Stimulated activated CD8-positive, alpha-beta memory T cell treated with anti-CD3 and anti-CD28 coated beads, Interleukin-2, amount 100 ng/mL, for 48 hours (primary cell): ENCODE results near the gene GPC3.
"Not testable (repeated sequence)": the region's sequence is repeated elsewhere in the genome, so short reads cannot be mapped to it uniquely, and the experiment has no call there.

Source experiments
- DNase-seq, 2 donors: peaks; one replicate each; pipeline ENCODE4 v3.0.0-alpha.2; 2020; ENCODE audit warnings: low read depth in 2 of 2

The GPC3 gene

DNA sequence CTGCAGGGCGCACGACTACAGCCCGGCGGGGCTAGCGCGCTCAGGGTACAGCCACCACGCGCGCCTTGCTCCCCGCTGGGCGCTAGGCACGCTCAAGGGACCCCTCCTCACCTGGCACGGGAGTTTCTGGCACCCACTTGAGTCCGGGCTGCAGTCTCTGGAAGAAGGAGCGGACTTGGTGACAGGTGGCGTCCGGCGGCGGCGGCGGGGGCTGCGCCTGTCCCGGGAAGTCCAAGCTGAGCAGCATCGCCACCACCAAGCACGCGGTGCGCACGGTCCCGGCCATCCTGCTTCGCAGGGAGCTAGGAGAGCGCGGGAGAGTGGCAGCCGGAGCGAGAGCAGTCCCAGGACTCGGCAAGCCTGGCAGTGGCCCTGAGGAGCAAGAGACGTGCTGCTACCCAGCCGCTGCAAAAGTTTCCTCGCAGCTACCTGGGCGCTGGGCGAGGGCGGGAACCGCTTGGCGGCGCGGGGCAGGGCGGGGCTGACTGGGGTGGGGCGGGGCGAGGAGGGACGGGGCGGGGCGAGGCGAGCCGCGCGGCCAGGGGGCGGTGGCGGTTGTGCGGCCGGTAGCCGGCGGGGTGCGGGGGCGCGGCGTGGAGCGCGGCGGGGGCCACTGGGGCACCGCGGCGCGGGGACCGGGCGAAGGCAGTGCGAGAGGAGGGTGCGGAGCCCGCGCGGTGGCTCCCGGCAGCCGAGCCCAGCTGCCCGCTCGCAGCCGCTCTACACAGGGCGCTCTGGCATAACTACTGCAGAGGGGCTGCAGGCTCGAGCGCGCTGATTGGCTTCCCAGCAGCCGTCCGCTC lies at the start of gene GPC3:
GPC3 (minus strand) TSS at position 431 of the 803 bp plus-strand sequence.
- DNase-seq, result peak in 1 of 2 donors; percentile 9

DNA sequence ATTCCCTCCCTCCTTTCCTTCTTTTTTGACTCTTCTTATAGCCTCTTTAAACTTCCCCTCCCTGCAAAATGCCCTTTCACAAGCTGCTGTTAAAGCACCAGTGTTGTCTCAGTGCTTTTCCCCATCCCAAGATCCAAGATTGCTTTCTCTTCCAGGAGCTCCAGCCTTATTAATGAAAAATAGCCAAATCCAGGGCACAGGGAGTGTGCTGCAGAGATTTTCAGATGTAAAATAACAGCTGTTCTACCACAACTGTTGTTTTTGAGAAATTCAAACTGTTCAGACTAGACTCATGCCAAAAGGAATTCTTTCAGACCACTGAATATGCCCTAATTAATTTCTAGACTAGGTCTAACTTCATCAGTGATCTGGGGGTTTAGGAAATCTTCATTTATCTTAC lies 47.0 kb upstream of the GPC3 start:
- no peak for DNase-seq

DNA sequence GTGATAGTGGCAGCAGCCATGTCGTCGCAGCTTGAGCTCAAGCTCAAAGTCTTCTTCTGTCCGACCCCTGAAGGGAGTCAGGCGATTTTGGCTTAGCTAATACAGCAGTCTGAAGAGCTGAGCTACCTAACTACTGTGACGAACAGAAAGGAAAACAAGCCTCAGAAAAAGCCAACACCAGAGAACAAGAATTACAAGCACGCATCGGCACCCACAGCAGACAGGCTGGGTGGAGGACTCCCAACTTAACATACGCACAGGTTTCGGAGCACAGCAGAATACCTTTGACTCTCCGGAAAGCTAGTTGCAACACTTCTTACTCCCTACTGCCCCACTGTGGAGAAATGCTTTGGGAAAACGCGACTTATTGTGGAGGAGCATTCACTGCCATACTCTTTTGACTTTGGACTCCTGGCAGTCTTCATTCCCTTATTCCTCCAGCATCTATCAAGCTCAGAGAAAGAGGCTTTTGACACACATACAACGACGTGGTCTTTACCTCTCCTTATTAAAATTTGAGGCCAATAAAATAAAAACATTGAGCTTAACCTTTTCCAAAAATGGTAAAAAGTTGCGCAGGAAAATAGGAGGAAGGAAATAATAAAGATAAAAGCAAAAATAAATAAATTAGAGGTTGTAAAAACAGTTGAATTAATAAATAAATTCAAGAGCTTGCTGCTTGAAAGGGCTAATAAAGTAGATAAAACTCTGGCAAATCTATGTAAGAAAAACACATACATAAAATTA lies 41.3 kb upstream of the GPC3 start:
- no peak for DNase-seq

DNA sequence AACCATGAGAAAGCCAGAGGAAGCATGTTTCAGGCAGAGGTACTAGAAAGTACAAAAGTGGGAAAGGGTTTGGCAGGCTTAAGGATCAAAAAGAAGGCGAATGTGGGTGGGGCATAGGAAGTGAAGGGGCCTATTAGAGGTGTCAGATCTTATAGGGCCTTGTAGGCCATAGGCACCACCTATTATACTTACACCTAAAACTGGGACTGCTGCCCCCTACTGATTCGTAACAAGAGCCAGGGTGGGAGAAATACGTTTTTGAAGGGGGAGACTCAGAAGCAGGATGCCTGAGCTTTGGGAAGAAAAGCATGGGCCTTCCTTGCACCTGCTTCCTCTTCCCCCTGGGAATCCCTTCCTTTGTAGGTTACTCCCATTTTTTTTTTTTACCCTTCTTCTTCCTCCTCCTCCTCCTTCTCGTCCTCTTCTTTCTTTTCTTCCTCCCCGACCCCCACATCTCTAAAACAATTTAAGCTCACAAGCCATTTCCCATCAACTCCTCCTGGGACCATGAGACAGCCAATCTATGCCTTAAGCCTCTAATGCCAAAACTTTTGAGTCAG lies 40.7 kb upstream of the GPC3 start:
- DNase-seq, result no peak

DNA sequence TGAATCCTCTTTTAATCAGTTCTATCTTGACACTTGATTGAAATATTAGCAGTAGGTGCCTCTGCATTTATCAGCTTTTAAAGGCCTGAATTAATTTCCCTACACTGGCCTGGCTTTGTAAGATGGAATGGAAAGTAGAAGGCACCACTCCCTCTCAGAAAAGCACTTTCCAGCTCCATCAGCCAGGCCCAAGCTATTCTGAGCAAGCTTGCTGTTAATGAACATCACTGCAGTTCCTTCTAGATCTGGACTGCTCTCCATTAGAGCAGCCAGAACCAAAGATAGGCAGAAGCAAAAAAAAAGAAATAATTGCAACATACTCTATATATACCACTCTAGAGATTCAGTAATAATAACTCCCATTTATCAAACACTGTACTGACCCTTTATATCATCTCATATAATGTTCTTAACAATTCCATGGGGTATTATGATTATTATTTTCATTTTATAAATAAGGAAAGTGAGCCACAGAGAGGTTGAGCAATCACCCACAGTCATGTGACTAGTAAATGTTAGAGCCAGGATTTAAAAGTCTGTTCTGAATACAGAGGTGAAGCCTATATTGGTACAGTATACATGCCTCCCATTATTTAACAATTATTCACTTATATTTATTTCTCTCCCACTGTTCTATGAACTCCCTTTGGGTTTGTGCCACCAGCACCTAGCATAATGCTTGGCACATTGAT lies 39.4 kb upstream of the GPC3 start:
- no peak for DNase-seq

DNA sequence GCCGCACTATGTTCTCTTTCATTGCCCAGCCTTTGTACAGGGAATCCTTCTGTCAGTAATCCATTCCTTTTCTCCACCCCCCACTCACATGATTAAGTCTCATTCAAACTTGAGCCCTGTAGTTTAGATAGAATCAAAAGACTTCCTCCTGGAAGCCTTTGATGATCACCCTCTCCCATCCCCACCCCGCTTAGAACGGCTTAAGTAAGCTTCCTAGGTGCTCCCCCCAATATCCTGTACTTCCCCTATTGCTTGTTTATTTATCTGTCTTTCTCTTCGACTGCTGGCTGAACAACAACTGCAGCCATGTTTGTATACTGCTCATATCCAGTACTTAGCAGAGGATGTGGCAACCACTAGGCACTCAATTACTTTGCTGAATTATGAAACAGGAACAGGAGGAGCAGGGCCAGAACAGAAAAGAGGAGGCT lies 38.5 kb upstream of the GPC3 start:
- DNase-seq, result no peak

DNA sequence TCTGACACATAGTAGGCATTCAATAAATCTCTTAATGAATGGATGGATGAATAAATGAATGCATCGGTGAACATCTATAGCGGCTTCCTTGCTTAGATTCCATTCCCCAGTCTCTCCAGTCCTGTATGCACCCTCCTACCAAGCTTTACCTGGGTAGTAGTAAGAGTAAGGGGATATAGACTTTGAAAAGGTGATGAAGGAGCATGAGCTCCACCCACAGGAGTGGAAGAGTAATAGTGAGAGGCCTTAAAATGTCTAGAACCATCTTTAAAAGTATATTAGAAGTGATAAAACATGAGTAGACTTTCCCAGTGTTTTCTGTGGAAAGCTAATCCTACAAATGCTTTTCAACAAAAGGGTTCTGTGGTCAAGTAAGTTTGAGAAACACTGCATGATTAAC lies 35.5 kb upstream of the GPC3 start:
- DNase-seq, result no peak

DNA sequence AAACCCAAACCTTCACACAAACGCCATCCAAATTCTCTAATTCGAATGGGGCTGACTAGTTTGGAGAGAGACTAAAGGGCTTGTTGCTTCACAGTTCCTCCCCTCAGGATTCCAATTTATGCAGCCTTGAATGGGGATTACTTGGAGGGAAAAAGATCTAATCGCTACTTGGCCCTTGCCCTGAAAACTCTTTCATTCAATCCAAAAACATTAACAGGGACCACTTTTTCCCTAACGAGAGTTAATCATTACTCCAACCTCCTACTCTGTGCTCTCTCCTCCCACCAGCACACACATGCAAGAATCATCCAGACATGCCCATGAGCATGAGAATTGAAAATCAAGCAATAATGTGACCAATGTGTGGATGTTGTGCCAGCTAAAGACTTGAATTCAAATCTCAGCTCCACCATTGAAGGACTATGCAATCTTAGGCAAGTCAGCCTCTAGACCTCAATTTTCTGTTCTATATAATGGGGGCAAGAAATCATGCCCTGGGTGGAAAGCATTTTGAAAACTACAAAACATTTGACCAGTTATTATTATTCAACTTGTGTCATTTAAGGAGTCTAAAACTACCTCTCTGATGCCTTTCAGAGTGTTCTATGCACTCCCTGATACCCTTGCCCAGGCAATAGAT lies 34.3 kb upstream of the GPC3 start:
- no peak for DNase-seq

DNA sequence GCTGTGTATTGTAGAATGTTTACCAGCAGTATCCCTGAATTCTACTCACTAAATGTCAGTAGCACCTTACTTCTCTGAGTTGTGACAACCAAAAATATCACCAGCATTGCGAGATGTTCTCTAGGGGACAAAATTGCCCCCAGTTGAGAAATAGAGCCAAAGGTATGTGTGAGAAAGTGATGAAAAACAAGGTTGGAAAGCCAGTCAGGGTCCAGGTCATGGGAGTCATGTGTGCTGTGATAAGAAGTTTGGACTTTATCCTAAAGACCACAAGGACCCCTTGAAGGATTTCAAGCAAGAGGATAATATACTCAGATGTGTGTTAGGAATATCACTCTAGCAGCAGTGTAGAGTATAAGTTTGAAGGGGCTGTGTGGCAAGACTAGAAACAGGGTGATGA lies 30.9 kb upstream of the GPC3 start:
- DNase-seq, result not testable (repeated sequence)

DNA sequence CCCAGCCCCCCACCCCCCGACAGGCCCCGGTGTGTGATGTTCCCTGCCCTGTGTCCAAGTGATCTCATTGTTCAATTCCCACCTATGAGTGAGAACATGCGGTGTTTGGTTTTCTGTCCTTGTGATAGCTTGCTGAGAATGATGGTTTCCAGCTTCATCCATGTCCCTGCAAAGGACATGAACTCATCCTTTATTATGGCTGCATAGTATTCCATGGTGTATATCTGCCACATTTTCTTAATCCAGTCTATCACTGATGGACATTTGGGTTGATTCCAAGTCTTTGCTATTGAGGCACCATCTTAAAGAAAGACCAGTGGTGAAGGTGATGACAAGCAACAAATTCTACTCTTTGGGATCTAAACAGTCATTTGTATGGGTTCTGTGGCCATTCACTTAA lies 30.1 kb upstream of the GPC3 start:
- not testable (repeated sequence) for DNase-seq

DNA sequence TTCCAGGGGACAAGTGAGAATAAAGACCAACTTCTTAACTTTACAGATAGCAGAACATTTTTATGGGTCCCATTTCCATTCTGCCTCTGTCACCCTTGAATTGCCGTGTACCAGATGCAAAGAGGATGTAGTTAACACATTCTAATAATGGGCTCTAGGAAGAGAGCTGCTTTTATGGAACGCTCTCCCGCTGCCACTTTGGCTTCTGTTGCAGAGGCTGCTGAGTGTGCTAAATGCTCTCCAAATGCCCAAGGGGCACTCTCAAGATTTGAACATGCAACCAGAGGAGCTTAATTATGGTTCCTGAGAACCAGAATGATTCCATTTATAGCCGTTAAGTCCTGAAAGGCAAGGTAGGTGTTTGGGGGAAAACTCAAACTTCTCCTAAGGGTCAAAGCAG lies 28.1 kb upstream of the GPC3 start:
- DNase-seq, result no peak

DNA sequence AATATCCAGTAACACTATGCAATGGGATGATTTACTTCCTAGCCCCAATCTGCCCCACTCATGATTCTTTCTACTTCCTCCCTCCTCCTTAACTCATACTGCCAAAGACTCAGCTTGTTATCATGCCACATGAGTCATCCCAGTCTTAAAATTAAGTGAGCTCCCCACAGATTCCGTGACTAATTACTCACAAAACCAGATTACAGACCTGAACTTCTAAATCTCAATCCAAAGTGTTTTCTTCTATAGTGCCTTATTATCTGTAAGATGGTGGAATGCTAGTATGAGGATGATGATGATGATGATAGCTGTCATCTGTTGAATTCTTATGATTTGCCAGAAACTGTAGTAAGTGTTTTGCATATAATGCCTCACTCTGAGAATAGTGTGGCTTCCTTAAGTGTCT lies 27.7 kb upstream of the GPC3 start:
- DNase-seq, result no peak

DNA sequence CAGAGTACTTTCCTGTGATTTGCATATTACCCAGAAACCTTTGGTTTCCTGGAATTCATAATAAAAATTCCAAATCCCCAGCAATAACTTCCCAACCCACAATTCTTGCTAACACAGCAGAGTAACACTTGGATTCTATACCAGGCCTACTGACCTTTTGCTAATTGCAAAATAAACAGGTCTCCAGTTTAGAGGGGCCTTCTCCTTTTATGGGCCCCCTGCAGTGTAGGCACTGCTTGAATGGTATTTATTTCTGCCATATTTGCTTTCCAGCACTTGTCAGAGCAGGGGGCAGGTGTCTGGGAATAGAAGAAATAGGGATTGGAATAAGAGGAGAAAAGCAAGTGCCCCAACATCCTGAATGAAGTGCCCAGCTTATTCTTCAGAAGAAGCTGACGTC lies 25.3 kb upstream of the GPC3 start:
- DNase-seq, result no peak

DNA sequence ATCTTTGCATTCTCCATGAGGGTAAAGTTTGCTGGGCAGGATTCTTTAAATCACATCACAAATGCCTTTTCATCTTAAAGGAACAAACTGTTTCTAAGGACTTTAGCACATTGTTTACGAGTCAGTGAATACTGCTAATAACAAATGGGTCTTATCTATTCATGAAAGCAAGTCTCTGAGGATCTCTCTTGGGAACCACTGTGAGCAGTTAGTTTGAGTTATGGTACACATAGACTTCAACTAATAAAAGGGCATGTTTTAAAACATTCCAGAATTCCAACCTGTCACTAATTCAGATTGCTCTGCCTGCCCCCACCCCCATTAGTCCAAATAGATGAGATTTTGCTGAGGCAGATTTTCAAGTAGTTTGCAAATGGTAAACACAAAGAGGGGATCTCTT lies 22.3 kb upstream of the GPC3 start:
- no peak for DNase-seq

DNA sequence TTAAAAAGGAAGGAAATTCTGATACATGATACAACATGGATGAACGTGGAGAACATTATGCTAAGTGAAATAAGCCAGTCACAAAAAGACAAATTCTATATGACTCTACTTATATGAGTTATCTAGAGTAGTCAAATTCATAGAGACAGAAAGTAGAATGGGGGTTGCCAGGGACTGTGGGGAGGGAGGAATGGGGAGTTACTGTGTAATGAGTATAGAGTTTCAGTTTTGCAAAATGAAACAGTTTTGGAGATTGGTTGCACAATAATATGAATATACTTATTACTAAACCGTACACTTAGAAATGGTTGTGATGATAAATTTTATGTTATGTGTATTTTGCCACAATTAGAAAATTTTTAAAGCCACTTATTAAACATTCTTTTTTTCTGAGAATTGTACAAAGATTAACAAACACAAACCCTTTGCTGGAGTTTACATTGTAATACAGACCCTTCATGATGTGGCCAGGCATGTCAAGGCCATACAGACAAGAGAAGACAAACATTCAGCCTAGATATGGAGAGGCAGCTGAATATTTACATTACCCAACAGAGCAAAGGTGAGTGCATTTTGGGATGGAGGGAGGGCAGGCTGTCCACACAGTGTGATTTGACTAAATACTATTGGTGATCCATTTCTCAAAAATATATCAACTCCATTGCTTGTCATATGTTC lies 21.2 kb upstream of the GPC3 start:
- no peak for DNase-seq

DNA sequence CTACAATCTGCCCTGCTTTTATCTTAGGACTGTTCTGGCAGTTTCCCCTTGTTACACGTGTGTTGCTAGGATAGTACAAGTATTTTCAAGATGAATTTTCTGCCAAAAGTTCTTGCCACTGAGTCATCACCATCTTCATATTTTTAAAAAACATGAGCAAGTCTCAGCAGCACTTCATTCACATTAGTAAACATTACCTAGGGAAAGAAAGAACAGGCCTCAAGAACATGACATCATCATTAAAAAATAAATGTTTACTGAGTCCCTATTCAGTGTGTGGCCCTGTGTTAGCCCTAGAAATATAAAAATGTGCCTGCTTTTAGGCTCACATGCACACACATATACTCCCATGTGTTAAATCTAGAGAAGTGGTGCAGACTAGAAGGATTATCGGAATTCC lies 18.7 kb upstream of the GPC3 start:
- DNase-seq, result no peak

DNA sequence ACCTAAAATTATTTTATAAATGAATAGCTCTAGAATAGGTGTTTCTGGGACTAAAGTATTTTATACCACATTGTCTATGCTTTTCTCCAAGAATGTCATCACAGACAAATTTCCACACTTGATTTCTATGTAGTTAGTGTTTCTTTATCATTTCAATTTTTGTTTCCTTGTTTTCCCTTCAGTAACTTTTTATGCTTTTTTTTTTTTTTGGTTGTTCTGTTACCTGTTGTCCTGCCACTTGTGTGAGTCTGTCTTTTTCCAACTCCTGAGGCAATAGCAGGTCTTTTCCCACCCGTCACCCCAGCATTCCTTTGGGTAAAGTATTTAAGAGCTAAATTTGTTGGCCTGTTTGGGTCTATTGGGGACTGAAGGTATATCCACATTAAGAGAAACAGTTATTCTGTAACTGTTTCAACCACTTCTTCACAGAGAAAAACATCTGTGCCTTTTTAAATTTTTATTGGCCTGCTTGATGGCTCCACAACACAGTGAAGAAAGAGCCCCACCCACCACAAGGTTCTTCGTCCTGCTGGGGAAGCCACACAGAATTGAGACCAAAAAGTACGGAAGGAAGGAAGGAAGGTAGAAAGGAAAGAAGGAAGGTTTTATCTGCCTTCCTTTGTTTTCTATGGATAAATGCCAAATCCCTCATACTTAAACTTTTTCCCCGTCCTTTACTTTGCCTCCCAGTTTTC lies 17.7 kb upstream of the GPC3 start:
- no peak for DNase-seq

DNA sequence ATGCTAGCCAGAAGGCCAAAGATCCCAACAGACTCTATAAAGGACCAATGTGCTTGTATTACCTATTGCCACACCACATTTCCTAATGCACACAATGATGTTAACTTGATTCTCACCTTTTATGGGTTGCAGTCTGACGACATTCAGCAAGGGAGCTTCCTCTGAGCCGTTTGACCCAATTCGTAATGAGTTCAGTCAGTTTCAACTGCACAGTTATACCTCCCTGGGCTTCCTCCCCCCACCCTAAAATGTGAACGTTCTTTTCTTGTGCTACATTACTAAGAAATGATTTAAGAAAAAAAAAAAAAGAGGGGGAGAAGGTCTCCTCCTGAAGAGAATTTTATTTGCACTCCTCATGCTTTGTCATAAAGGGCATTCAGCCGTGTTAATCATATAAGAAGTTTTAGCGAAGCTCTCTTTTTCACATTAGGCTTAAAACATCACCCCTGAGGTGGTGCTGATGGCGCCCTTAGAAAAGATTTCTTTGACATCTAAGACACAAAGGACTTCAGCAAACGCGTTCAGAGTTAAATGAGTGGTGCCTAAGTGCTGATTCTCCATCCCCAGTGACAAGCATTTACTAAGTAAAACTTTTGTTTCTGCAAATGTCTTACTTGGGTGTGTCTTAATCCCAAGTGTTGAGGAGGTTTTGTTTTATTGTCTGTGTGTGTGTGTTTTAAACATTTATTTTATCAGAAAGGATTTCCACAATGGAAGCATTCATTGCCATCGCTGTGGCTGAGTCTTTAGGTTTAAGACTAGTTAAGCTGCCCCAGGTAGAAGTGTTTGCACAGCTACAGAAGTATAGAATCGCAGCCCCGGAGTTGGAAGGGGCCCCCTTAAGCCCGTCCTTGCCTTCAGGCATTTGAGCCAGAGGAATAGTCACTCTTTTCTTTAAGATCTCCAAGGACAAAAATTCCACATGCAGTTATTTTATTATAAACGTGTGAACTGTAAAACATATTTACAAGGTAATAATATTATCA lies 15.2 kb upstream of the GPC3 start:
- no peak for DNase-seq

DNA sequence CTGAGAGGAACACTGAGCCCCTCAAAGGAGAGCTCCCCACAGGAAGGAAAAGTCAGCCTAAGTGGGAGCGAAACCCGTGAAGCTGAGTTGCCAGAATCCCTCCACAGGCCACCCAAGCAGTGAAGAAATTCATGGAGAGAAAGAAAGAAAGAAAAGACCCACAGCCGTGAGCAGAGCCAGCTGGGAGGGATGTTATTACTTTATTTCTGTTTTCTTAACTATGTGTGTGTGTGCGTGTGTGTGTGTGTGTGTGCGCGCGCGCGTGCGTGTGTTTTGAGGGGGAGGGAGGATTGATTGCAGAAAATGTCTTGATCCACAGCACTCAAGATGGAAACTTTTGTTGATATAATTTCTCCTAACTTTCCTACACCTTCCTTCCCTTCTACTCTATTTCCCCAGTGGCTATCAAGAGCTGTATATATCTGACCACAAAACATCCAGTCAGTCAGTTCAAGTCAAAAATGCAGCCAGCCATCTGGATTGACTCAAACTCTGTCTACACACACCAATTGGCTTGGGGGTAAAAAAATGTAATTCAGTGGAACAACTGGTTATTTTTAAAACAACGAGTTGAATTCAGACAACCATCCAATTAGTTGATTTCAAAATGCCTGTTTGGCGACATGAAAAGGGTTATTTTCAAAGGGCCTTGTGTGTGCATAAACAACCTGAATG lies 13.8 kb upstream of the GPC3 start:
- no peak for DNase-seq
